HEK293T (cell line): ENCODE data around the gene WDR64.

Source experiments
- CTCF ChIA-PET: fragments of 350-600 bp; formaldehyde crosslinking; extraction: SDS; loops from one replicate; lab custom pipeline; 2021; ENCODE audit warnings: antibody characterized with exemption, inconsistent platforms; lab: Yijun Ruan, JAX
- POLR2A ChIA-PET: fragments of 350-600 bp; formaldehyde crosslinking; extraction: SDS; loops from one replicate; lab custom pipeline; 2020; ENCODE audit warnings: antibody characterized with exemption, inconsistent platforms; lab: Yijun Ruan, JAX
- DNase-seq: peaks from one replicate; pipeline ENCODE4 v3.0.0; 2012; ENCODE audit warnings: mixed read lengths; ENCODE audit errors: extremely low spot score
- ARNT ChIP-seq: fragments of 450-650 bp; IDR thresholded peaks from 2 replicates; pipeline ENCODE4 v1.6.1; 2017; ENCODE audit warnings: mild to moderate bottlenecking
- BHLHE40 ChIP-seq: fragments of 450-650 bp; IDR thresholded peaks from 2 replicates; pipeline ENCODE4 v1.6.1; 2016; ENCODE audit warnings: mild to moderate bottlenecking, moderate library complexity, borderline replicate concordance
- CTBP1 ChIP-seq: fragments of 450-650 bp; IDR thresholded peaks from 2 replicates; pipeline ENCODE4 v1.6.1; 2016; ENCODE audit warnings: borderline replicate concordance
- ELF4 ChIP-seq: fragments of 450-650 bp; IDR thresholded peaks from 2 replicates; pipeline ENCODE4 v1.6.1; 2017; ENCODE audit warnings: antibody characterized with exemption
- FOXA1 ChIP-seq: fragments of 450-650 bp; IDR thresholded peaks from 2 replicates; pipeline ENCODE4 v1.6.1; 2016; ENCODE audit warnings: mild to moderate bottlenecking
- FOXK2 ChIP-seq: fragments of 450-650 bp; IDR thresholded peaks from 2 replicates; pipeline ENCODE4 v1.6.1; 2016; ENCODE audit warnings: mild to moderate bottlenecking
- FOXM1 ChIP-seq: fragments of 450-650 bp; IDR thresholded peaks from 2 replicates; pipeline ENCODE4 v1.6.1; 2017; ENCODE audit warnings: mild to moderate bottlenecking, borderline replicate concordance
- HDGF ChIP-seq: fragments of 450-650 bp; IDR thresholded peaks from 2 replicates; pipeline ENCODE4 v1.6.1; 2017; ENCODE audit warnings: antibody characterized with exemption, borderline replicate concordance
- L3MBTL2 ChIP-seq: fragments of 450-650 bp; conservative IDR thresholded peaks from 2 replicates; pipeline ENCODE4 v1.6.1; 2016; ENCODE audit warnings: mild to moderate bottlenecking
- LEF1 ChIP-seq: fragments of 450-650 bp; IDR thresholded peaks from 2 replicates; pipeline ENCODE4 v1.6.1; 2017; ENCODE audit warnings: mild to moderate bottlenecking, borderline replicate concordance
- NFRKB ChIP-seq: fragments of 450-650 bp; IDR thresholded peaks from 2 replicates; pipeline ENCODE4 v1.6.1; 2016; ENCODE audit warnings: mild to moderate bottlenecking, moderate library complexity
- SP1 ChIP-seq: fragments of 450-650 bp; IDR thresholded peaks from 2 replicates; pipeline ENCODE4 v1.6.1; 2017
- SUZ12 ChIP-seq: fragments of 450-650 bp; IDR thresholded peaks from 2 replicates; pipeline ENCODE4 v1.6.1; 2016; ENCODE audit warnings: mild to moderate bottlenecking
- TARDBP ChIP-seq: fragments of 450-650 bp; IDR thresholded peaks from 2 replicates; pipeline ENCODE4 v1.6.1; 2016
- ZNF384 ChIP-seq: fragments of 450-650 bp; IDR thresholded peaks from 2 replicates; pipeline ENCODE4 v1.6.1; 2016
- TF ChIP-seq, protein P1 (sequence below): fragments of 450-650 bp; IDR thresholded peaks from 2 replicates; pipeline ENCODE4 v1.6.1; 2016

Gene WDR64

DNA sequence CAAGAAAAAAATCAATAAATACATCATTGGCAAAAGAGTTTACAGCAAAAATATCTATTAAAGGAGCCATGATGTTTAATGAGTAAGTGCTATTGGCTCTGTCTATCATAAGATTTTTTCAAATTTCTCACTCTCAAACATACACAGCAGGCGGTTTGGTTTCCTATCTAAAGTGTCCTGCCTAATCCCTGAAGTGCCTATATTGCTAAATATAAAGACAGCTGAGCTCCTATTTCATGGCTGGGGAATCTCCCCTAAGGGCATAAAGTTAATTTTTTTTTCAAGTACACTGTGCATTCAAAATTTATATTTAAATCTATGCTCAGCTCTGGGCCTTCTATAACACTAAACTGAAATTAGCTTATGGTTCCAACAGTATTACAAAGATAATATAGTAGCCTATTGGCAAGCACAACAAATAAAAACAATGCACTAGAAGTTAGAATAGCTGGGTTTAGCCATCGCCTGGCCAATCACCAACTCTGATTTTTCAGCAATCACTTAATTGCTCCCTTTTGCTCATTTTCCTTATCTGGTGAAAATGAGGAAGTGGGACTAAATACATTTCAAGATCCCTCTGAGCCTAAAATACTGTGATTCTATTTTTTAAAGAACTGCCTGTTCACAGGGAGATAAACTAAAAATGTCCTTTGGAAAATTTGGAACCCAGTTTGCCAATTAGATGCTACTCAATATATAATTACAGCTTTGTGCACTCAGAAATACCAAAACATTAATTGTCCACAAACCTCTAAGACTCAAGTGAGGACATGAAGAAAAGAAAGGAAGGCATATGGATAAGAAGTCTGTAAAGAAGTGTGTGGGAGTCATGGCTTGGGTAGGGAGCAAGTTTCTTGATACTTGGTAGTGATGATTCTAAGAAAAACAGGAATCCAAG is 62.5 kb downstream of the WDR64 start:
- CTCF ChIA-PET, result no interaction called here
- peak; percentile 39 for DNase-seq
- POLR2A ChIA-PET, result interaction anchor here (1.9 kb wide), 1 partner anchor 133 kb away, joined by 6 read pairs; the partner anchor contains the start of gene EXO1

DNA sequence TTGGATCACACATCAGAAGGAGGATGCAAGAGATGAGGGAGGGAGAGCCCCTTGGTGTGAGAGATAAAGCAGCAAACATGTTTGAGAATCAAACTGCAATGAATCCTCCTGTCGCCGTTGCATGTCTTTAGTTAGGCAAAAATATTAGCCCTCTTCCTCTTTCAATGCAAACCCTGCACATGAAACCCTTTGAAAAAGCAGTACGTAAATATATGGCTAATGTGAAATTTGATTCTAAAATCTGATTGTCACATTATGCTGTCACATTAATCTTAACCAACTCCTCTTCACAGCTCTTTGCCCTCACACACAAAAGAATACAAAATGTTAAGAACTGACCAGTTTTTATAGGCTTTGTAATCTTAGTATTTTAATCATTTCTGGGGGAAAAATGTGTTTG is 63.4 kb downstream of the WDR64 start:
- POLR2A ChIA-PET, result no interaction called here
- CTCF ChIA-PET, result interaction anchor here (1.1 kb wide), 1 partner anchor 88 kb away, joined by 5 read pairs; no protein-coding TSS in a partner anchor
- no peak for DNase-seq
- TF ChIP-seq FOXM1 (no peak), TARDBP (no peak)
- TF ChIP-seq, protein P1, sequence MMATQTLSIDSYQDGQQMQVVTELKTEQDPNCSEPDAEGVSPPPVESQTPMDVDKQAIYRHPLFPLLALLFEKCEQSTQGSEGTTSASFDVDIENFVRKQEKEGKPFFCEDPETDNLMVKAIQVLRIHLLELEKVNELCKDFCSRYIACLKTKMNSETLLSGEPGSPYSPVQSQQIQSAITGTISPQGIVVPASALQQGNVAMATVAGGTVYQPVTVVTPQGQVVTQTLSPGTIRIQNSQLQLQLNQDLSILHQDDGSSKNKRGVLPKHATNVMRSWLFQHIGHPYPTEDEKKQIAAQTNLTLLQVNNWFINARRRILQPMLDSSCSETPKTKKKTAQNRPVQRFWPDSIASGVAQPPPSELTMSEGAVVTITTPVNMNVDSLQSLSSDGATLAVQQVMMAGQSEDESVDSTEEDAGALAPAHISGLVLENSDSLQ, result peak; percentile 63; the same call in 1 of the 2 replicates

More for the DNA sequence above, 62.5 kb downstream of the WDR64 start:
- TF ChIP-seq BHLHE40, result no peak
- TF ChIP-seq ZNF384, result 0 out of 2 replicates have a peak, but pooled peaks have one; percentile 35
- TF ChIP-seq, protein P1, result peak; percentile 19; the same call in 1 of the 2 replicates
- peak; percentile 47; the same call in 1 of the 2 replicates for TF ChIP-seq CTBP1

DNA sequence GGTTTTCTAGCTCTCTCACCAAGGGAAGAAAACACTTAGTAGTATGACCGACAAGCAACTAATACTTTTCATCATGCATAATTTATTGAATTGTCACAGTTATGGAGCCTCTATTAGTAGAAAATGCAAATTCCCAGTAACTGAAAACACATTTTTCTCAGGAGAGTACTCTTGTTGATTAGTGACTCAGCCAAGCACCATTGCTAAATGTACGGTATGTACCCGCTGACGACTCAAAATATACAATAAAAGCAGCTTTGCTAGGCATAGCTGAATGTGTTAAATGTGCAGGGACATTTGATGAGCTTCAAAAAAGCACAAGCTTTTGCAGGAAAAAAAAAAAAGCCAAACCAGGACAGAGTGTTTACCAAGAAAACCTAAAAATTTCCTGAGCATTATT is 63.9 kb downstream of the WDR64 start:
- no peak for DNase-seq
- CTCF ChIA-PET, result interaction anchor here (0.6 to 1.1 kb wide), 2 partner anchors 27 to 89 kb away, joined by 4 to 5 read pairs; no protein-coding TSS in a partner anchor
- POLR2A ChIA-PET, result interaction anchor here (1.2 kb wide), 1 partner anchor 132 kb away, joined by 3 read pairs; the partner anchor contains the start of gene EXO1
- TF ChIP-seq SUZ12 (no peak), LEF1 (no peak), FOXA1 (no peak), TARDBP (no peak), L3MBTL2 (no peak), HDGF (no peak), FOXK2 (no peak), CTBP1 (no peak), BHLHE40 (no peak), ELF4 (no peak), FOXM1 (no peak), ZNF384 (no peak), ARNT (no peak), SP1 (no peak), NFRKB (no peak)
- TF ChIP-seq, protein P1, result no peak

DNA sequence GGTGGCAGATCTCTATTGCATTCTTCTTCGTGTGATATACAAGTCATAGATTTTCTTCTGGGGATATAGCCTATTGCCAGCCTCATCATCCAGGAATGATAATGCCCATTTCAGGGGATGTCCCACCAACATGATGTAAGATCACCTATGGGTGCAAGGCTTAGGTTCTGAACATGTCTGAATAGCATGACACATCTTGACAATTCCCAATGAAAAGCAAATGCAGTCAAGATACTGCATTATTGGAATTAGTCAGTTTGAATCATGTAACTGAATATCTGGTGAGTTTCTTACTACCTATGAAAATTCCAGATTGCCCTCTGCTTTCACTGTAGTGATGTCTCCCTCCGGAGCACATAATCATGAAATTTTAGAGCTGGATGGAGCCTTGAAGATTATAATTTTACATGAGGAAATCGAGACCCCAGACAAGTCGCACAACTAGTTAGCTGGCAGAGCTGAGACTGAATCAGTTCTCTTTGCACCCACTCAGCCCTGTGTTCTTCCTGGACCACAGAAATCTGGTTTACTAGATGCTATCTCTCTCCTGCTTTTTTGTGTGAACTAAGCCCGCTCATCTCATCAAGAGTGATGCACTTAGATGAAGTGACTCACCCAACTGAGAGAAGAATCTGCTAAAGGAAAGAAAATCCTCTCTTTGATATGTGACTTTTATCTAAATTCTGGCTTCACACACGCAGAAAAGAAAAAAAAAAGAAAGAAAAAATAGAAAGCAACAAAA is 65.0 kb downstream of the WDR64 start:
- no peak for DNase-seq
- no peak for TF ChIP-seq BHLHE40
- TF ChIP-seq, protein P1, result no peak
- TF ChIP-seq L3MBTL2, result no peak
- no peak for TF ChIP-seq FOXK2
- no peak for TF ChIP-seq TARDBP
- TF ChIP-seq ZNF384, result no peak
- TF ChIP-seq HDGF, result no peak
- TF ChIP-seq ARNT, result no peak
- TF ChIP-seq CTBP1, result no peak
- TF ChIP-seq ELF4, result no peak
- no peak for TF ChIP-seq LEF1
- no peak for TF ChIP-seq NFRKB
- TF ChIP-seq FOXA1, result no peak
- no peak for TF ChIP-seq FOXM1
- TF ChIP-seq SP1, result no peak
- no peak for TF ChIP-seq SUZ12
- CTCF ChIA-PET, result no interaction called here
- POLR2A ChIA-PET, result interaction anchor here (1.2 kb wide), 1 partner anchor 131 kb away, joined by 3 read pairs; the partner anchor contains the start of gene EXO1

DNA sequence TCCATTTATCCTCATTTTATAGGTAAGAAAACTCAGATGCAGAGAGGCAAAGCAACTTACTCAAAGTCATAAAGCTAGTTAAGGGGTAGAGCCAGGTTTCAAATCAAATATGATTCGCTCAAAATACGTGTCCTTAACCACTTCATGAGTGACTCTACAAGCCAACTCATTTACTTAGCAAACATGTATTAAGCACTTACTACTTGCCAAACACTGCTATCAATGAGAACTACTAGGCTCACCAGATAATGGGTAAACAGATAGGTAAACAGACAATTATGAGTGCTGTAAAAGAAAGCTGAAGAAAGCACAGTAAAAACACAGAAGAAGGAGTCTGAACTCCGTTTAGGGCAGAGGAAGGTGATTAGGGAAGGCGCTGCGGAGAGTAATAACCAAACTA is 65.9 kb downstream of the WDR64 start:
- no peak for DNase-seq
- TF ChIP-seq BHLHE40 (no peak), FOXA1 (no peak), FOXK2 (no peak), SUZ12 (no peak), ZNF384 (no peak), SP1 (no peak), LEF1 (no peak), CTBP1 (no peak), L3MBTL2 (no peak), NFRKB (no peak), FOXM1 (no peak), ARNT (no peak), TARDBP (no peak)
- ChIA-PET CTCF (no interaction called here), POLR2A (interaction anchor here (1.0 kb wide), 1 partner anchor 78 kb away, joined by 4 read pairs; the partner anchor contains the start of genes CHML and OPN3)
